Measurements from ENCODE around the gene EML6. TPM values are rescaled to one million over a fixed set of nuclear protein-coding genes. Genes with fewer than 3 reads are reported as not detected.

The EML6 gene
- total RNA-seq, 1 experiment from 2014 or later = 0.95 TPM

GRCh38 chr2:54879032-54879431 lies 155.6 kb downstream of the EML6 start:
- in situ Hi-C loops (cut with HindIII; ENCODE audit: low pct_unique_long_range_greater_than_20kb, low sequenced_read_pairs) = no loop called here
- DNase-seq (ENCODE audit: low read depth, low spot score) = no peak

GRCh38 chr2:54879598-54880332 lies 156.3 kb downstream of the EML6 start:
- in situ Hi-C loops (cut with HindIII; ENCODE audit: low pct_unique_long_range_greater_than_20kb, low sequenced_read_pairs) = no loop called here
- no peak for DNase-seq (ENCODE audit: low read depth, low spot score)

- in situ Hi-C loops (cut with HindIII; ENCODE audit: low pct_unique_long_range_greater_than_20kb, low sequenced_read_pairs) = no loop called here
- no peak for DNase-seq (ENCODE audit: low read depth, low spot score)
Observed at GRCh38 chr2:54880428-54880827, 157.0 kb downstream of the EML6 start.

GRCh38 chr2:54881759-54882158 lies 158.3 kb downstream of the EML6 start:
- no peak for DNase-seq (ENCODE audit: low read depth, low spot score)
- in situ Hi-C loops (cut with HindIII; ENCODE audit: low pct_unique_long_range_greater_than_20kb, low sequenced_read_pairs) = no loop called here

- in situ Hi-C loops (cut with HindIII; ENCODE audit: low pct_unique_long_range_greater_than_20kb, low sequenced_read_pairs) = no loop called here
Observed at GRCh38 chr2:54885891-54886290, 162.4 kb downstream of the EML6 start.

GRCh38 chr2:54887850-54888545 lies 164.5 kb downstream of the EML6 start:
- in situ Hi-C loops (cut with HindIII; ENCODE audit: low pct_unique_long_range_greater_than_20kb, low sequenced_read_pairs) = no loop called here
- peak; percentile 29 for DNase-seq (ENCODE audit: low read depth, low spot score)

More at GRCh38 chr2:54885891-54886290, 162.4 kb downstream of the EML6 start:
- DNase-seq (ENCODE audit: low read depth, low spot score) = no peak

- DNase-seq (ENCODE audit: low read depth, low spot score) = no peak
- in situ Hi-C loops (cut with HindIII; ENCODE audit: low pct_unique_long_range_greater_than_20kb, low sequenced_read_pairs) = no loop called here
Observed at GRCh38 chr2:54889053-54889452, 165.6 kb downstream of the EML6 start.

- DNase-seq (ENCODE audit: low read depth, low spot score) = no peak
- in situ Hi-C loops (cut with HindIII; ENCODE audit: low pct_unique_long_range_greater_than_20kb, low sequenced_read_pairs) = no loop called here
Observed at GRCh38 chr2:54891909-54892308, 168.4 kb downstream of the EML6 start.

- in situ Hi-C loops (cut with HindIII; ENCODE audit: low pct_unique_long_range_greater_than_20kb, low sequenced_read_pairs) = no loop called here
- DNase-seq (ENCODE audit: low read depth, low spot score) = no peak
Observed at GRCh38 chr2:54894467-54894866, 171.0 kb downstream of the EML6 start.

- in situ Hi-C loops (cut with HindIII; ENCODE audit: low pct_unique_long_range_greater_than_20kb, low sequenced_read_pairs) = no loop called here
- no peak for DNase-seq (ENCODE audit: low read depth, low spot score)
Observed at GRCh38 chr2:54895730-54896129, 172.3 kb downstream of the EML6 start.

- in situ Hi-C loops (cut with HindIII; ENCODE audit: low pct_unique_long_range_greater_than_20kb, low sequenced_read_pairs) = no loop called here
- no peak for DNase-seq (ENCODE audit: low read depth, low spot score)
Observed at GRCh38 chr2:54897420-54898310, 174.2 kb downstream of the EML6 start.

GRCh38 chr2:54898456-54899226 lies 175.2 kb downstream of the EML6 start:
- in situ Hi-C loops (cut with HindIII; ENCODE audit: low pct_unique_long_range_greater_than_20kb, low sequenced_read_pairs) = no loop called here
- no peak for DNase-seq (ENCODE audit: low read depth, low spot score)

GRCh38 chr2:54899576-54900200 lies 176.2 kb downstream of the EML6 start:
- peak; percentile 74 for DNase-seq (ENCODE audit: low read depth, low spot score)
- in situ Hi-C loops (cut with HindIII; ENCODE audit: low pct_unique_long_range_greater_than_20kb, low sequenced_read_pairs) = no loop called here

GRCh38 chr2:54901224-54901986 lies 177.9 kb downstream of the EML6 start:
- in situ Hi-C loops (cut with HindIII; ENCODE audit: low pct_unique_long_range_greater_than_20kb, low sequenced_read_pairs) = no loop called here
- no peak for DNase-seq (ENCODE audit: low read depth, low spot score)

- DNase-seq (ENCODE audit: low read depth, low spot score) = no peak
- in situ Hi-C loops (cut with HindIII; ENCODE audit: low pct_unique_long_range_greater_than_20kb, low sequenced_read_pairs) = no loop called here
Observed at GRCh38 chr2:54902763-54903162, 179.3 kb downstream of the EML6 start.

GRCh38 chr2:54903736-54904554 lies 180.5 kb downstream of the EML6 start:
- peak; percentile 65 for DNase-seq (ENCODE audit: low read depth, low spot score)
- in situ Hi-C loops (cut with HindIII; ENCODE audit: low pct_unique_long_range_greater_than_20kb, low sequenced_read_pairs) = no loop called here

All from SK-MEL-5 (cell line).